ENCODE data around the gene MYF5. TPM values are rescaled to one million over a fixed set of nuclear protein-coding genes. Genes with fewer than 3 reads are reported as not detected.

Gene MYF5
- total RNA-seq, 1 donor = not detected

Other genes starting within 250 kb of the MYF5 start
- not detected in 2 replicates for gene MYF6, start 9.3 kb upstream of the MYF5 start, total RNA-seq
- 6.4 and 10.4 TPM in 2 replicates for gene LIN7A, start 221.0 kb downstream of the MYF5 start, total RNA-seq

Measured in fibroblast of villous mesenchyme (primary cell).